A549 (cell line): ENCODE results near the gene SHC2.

Experiments
- CHD4 ChIP-seq: fragments of 200-600 bp; sonication (generic); IDR thresholded peaks from 2 replicates; pipeline ENCODE4 v1.6.1; 2016; ENCODE audit warnings: antibody characterized with exemption, mild to moderate bottlenecking, borderline replicate concordance
- CTCF ChIP-seq: fragments of >200 bp; sonication (Bioruptor Twin); formaldehyde crosslinking; IDR thresholded peaks from 3 replicates; pipeline ENCODE4 v1.5.1; 2016
- EP300 ChIP-seq, 2 experiments: fragments of >200 bp; sonication (Bioruptor Twin); formaldehyde crosslinking; IDR thresholded peaks; 2 replicates in 1 of 2; 3 replicates in 1 of 2; pipeline ENCODE4 v1.6.1; 2016 to 2017
- MYC ChIP-seq: IDR thresholded peaks from 2 replicates; pipeline ENCODE4 v1.6.1; 2012; ENCODE audit warnings: mild to moderate bottlenecking, inconsistent platforms, low read length, improper control_type of control experiment, borderline replicate concordance
- PHF8 ChIP-seq: fragments of 200-600 bp; sonication (generic); IDR thresholded peaks from 2 replicates; pipeline ENCODE4 v1.6.1; 2016; ENCODE audit warnings: low read depth, mild to moderate bottlenecking, antibody characterized with exemption, moderate library complexity, borderline replicate concordance
- POLR2A ChIP-seq: IDR thresholded peaks from 2 replicates; pipeline ENCODE4 v1.6.1; 2012; ENCODE audit warnings: mild to moderate bottlenecking, low read length
- SMC3 ChIP-seq: fragments of >200 bp; sonication (Bioruptor Twin); formaldehyde crosslinking; IDR thresholded peaks from 3 replicates; pipeline ENCODE4 v1.6.1; 2018; ENCODE audit warnings: inconsistent platforms

GRCh38 chr19:504616-505015 lies 43.8 kb upstream of the SHC2 start:
- no peak for TF ChIP-seq CTCF
- TF ChIP-seq MYC, result no peak
- no peak for TF ChIP-seq SMC3
- TF ChIP-seq PHF8, result no peak
- TF ChIP-seq CHD4, result no peak
- TF ChIP-seq POLR2A, result no peak
- no peak for TF ChIP-seq EP300 (IDR thresholded peaks at IDR 0.05)
